SK-N-DZ (cell line): ENCODE data around the gene PLBD1. TPM values are rescaled to one million over a fixed set of nuclear protein-coding genes. Genes with fewer than 3 reads are reported as not detected.

Source experiments
- DNase-seq: peaks from one replicate; pipeline ENCODE4 v3.0.0-alpha.2; 2015; ENCODE audit warnings: low spot score
- polyA plus RNA-seq, 2 experiments: library from polyadenylated mRNA; depleted of rRNA; stranded (reverse); fragments of >200 nt; gene quantifications; 2 replicates each; pipeline ENCODE4 v1.2.3, GENCODE V29; 2014

The PLBD1 gene
- polyA plus RNA-seq (2014; cell fraction: cytosol; rRNA removed), result not detected in 2 replicates
- not detected in 2 replicates for polyA plus RNA-seq (2014; cell fraction: nucleus; rRNA removed)

- no peak for DNase-seq
Measured at GRCh38 chr12:14567351-14568162, at the start of gene PLBD1. Gene PLBD1, minus strand, starts transcription at chr12:14567883. Its CDS starts 187 bp downstream, at chr12:14567696.

- no peak for DNase-seq
Measured at GRCh38 chr12:14614704-14615121, 47.0 kb upstream of the PLBD1 start.

GRCh38 chr12:14613718-14614117, 46.0 kb upstream of the PLBD1 start:
- no peak for DNase-seq

GRCh38 chr12:14612898-14613445, 45.3 kb upstream of the PLBD1 start:
- DNase-seq, result no peak

- no peak for DNase-seq
Measured at GRCh38 chr12:14612250-14612649, 44.6 kb upstream of the PLBD1 start.

- DNase-seq, result no peak
Measured at GRCh38 chr12:14611640-14612203, 44.0 kb upstream of the PLBD1 start.

- DNase-seq, result no peak
Measured at GRCh38 chr12:14607568-14607967, 39.9 kb upstream of the PLBD1 start.

GRCh38 chr12:14605401-14605989, 37.8 kb upstream of the PLBD1 start:
- no peak for DNase-seq

GRCh38 chr12:14601692-14602478, 34.2 kb upstream of the PLBD1 start:
- DNase-seq, result no peak

- no peak for DNase-seq
Measured at GRCh38 chr12:14597480-14597879, 29.8 kb upstream of the PLBD1 start.

GRCh38 chr12:14591719-14592118, 24.0 kb upstream of the PLBD1 start:
- DNase-seq, result no peak

GRCh38 chr12:14589169-14590004, 21.7 kb upstream of the PLBD1 start:
- DNase-seq, result peak; percentile 59

- DNase-seq, result no peak
Measured at GRCh38 chr12:14588571-14588970, 20.9 kb upstream of the PLBD1 start.

GRCh38 chr12:14578646-14579045, 11.0 kb upstream of the PLBD1 start:
- DNase-seq, result no peak

- no peak for DNase-seq
Measured at GRCh38 chr12:14577344-14577743, 9.7 kb upstream of the PLBD1 start.

GRCh38 chr12:14576896-14577295, 9.2 kb upstream of the PLBD1 start:
- DNase-seq, result no peak

- no peak for DNase-seq
Measured at GRCh38 chr12:14575585-14575984, 7.9 kb upstream of the PLBD1 start.

- DNase-seq, result no peak
Measured at GRCh38 chr12:14573118-14573517, 5.4 kb upstream of the PLBD1 start.

GRCh38 chr12:14572401-14572800, 4.7 kb upstream of the PLBD1 start:
- DNase-seq, result no peak

GRCh38 chr12:14571779-14572178, 4.1 kb upstream of the PLBD1 start:
- no peak for DNase-seq

- no peak for DNase-seq
Measured at GRCh38 chr12:14570231-14570630, 2.5 kb upstream of the PLBD1 start.
